HG03575 (cell line): ENCODE results near the gene ADAMTS17.

Experiments used
- ATAC-seq: cut with Tn5 transposase; IDR thresholded peaks from one replicate; pipeline ENCODE4 v1.9.1; 2021; ENCODE audit not compliant: unreplicated experiment, insufficient number of reproducible peaks, low FRiP score; ENCODE audit errors: extremely low read depth

Gene ADAMTS17

DNA sequence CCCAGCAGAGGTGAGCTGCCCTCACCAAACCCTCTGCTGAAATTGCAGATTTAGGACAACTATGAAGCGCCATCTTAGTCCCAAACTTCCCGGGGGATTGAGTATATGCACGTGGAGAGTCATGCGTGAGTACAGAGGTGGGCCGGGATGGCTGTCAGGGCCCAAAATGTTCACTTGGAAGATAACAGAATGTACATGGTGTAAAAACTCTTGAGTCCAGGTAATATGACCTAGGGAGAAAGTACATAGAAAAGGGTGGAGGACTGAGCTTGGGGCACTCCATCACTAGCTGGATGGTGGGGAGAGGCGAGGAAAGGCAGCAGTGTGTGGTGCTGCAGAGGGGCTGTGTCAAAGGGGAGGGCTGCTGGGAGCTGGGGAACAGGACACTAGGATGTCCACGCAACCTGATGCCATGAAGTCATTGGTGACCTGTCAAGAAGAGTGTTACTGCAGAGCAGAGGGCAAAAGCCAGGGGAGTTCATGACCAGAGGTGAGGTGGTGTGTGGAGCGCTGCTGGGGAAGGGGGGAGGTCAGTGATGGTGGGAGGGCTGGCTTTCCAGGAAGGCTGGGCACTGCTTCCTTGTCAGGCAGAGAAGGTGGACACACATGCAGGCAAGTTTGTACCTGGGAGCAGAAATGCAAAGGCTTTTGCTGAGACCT, 372.4 kb downstream of the ADAMTS17 start:
- no peak for ATAC-seq

DNA sequence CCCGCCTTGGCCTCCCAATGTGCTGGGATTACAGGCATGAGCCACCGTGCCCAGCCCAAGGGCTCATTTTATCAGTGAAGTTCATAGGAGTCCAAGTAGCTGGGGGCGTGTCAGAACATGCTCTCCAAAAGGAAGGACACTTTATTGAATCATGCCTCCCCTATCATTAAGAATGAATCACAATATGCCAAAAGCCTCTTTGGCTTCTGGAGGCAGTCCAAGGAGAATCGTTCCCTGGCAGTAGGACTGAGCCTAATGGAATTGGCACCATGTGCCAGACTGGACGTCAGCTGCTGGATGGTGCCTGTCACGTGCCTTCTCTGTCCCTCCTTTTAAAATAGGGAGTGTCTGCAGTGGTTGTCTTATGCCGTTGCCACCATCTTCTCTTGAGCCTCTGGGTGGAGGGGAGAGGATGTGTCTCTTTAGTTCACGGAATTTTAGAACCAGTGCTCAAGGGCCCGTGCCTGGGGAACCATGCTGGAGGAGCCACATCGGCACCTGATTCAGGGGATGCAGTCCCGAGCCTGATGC, 373.9 kb downstream of the ADAMTS17 start:
- no peak for ATAC-seq

DNA sequence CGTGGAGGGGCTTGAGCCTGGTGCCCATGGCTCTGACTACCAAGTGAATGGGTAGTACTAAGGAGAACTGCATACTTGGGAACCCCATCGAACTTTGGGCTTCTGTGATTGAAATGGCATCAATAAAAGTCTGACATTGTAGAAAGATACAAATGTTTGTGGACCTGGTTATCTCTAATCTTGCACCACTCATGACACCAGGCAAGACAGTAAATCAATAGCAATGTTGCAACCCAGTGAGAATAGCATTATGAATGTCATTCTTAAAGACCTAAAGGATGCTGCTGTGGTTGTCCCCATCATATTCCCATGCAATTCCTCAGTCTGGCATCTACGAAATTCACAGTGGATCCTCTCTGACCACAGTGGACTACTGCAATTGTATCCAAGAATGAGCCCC, 375.0 kb downstream of the ADAMTS17 start:
- ATAC-seq = no peak

DNA sequence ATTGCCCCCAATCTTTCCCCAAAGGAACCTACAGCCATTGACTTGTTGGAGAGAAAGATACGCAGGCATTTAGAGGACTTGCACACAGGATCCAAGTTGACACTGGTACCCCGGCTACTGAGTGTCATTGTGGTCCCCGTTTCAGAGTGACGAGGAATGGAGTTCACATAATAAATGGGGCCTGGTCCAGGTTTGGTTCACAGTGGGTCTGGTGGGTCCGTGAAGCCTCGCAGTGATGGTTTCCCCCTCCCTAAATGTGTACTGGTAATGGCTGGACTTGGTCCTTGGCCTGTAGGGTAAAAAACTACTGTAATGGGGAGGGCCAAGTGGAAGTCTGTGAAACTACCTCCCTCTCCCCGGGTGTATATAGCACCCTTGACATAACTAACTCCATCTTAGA, 376.4 kb downstream of the ADAMTS17 start:
- ATAC-seq = no peak

DNA sequence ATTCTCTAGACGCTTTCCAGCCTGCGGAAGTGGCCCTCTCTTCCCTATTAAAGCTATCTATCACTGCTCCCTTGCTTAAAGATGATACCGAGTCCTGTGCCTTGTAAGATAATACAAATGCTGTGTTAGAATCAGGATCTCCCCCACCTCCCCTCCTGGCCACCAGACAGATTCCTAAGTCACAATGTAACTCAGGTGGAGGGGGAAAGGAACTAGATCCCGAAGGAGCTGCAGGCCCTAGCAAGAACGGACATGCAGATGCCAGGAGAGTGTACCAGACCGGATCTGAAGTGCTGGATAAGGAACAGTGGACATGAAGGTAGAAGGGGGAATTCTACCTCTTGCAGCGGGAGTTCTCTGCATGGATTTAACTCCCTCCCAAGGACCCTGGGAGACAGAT, 377.8 kb downstream of the ADAMTS17 start:
- no peak for ATAC-seq

DNA sequence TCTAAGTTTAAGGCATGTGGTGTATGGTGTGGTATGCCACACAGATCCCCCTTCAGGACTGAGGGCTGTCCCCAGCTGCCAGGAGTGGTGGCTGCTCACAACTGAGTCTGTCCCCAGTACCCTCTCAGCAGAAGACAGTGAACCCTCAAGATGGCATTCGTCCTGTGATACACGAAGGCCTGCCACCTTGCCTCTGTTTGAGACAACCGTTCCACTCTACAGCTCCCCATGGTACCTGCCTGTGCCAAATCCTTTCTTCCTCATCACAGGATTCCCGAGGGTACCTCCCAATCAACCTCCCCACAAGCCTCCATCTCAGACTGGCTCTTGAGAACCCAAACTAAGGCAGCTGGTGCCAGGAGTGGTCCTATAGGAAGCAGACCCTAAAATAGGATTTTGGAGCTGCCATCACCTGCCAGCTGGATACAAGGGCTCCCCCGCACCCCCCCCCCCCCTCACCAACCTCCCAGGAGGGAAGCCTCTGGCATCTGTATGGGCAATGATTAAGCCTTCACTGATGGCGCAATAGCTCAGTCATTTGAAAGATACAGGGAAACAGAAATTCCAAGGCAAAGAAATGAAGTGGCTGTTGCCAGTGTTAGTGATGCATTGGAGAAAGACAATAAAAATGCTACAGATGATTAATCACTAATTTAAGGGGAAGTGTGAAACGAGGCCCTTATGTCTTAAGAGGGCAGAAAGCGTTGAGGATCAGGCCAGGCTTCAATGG, 378.5 kb downstream of the ADAMTS17 start:
- ATAC-seq = no peak

DNA sequence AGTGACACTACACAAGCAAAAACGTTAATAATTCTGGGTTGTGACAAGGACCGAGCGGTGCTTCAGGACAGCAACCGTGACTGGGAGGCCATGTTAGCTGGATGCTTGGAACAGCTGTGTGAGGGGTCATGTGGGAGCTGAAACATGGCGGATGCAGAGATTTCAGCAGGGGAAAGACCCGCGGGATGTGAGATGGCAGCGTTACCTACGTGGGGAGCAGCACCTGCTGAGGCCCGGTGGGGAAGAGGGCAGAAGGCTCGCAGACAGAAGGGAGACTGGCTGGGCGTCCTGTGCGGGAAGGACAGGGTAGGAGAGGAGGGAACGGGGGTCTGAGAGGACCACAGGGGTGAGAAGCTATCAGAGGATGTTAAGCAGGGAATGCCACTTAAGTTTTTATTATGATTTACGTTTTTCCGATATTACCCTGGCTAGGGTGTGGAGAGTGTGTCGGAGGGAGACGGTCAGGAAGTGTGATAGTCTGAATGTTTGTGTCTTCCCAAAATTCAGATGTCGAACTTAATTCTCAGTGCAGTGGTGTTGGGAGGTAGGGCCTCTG, 379.7 kb downstream of the ADAMTS17 start:
- ATAC-seq = no peak

DNA sequence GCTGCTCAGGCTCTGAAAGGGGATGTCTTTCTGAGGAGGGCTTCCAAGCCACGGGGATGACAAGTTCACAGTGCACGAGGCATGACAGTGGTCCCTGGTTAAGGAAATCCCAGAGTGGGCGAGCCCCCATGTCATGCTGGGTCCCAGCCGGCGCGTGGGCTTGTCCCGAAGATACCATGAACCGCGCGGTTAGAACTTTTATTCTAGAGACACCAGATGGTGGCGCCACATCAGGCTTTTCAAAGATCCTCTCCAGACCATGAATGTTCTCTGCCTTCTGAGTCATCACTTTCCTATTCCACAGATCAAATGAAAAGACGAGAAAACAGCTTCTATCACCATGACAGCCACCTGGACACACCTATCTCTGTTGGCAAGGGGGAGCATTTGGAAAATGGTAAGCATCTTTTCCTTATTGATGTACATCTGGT, 380.7 kb downstream of the ADAMTS17 start:
- ATAC-seq = no peak

DNA sequence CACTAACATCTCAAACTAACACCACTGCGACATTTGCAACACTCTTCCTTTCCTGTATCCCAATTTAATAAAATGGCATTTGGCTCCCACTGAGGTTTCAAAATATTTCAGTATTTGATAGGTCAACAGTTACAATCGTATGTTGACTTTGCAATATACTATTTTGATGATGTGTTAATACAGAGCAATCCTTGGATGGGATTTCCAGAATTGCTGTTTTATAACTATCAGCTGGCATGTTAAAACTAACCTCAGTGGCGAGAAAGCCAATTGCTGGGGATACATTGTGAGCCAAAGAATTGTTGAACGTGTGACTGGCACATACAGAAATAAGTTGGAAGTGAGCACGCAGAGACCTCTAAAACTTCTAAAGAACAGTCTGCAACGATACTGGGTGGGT, 382.4 kb downstream of the ADAMTS17 start:
- ATAC-seq = no peak

DNA sequence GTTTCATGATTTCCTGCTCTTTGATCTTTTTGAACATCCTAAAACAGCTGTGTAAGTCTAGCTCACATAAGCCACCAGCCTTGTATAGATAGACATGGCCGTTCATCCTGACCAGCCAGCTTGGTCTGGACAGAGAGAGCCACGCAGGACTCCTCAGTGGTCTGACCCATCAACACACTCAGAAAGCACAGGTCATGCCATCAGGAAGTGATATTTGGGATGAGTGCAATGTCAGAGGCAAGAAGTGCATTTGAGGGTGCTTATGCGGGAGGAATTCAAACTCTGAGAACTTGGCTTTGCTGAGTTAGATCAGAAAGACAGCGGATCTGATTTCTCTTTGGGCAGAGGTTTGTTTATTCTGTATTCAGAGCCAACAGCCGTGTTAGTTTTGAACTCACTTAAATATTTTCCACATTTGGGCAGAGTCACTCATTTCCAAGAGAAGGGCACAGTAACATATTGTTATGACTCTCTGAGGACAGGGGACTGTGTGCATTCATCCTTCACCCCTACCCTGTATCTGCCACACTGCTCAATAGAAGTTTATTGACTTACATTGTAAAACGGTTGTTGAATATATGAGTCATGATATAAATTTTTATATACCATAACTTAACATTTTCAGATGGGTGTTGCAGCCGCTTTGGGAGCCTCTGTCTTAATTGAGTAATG, 383.2 kb downstream of the ADAMTS17 start:
- no peak for ATAC-seq

DNA sequence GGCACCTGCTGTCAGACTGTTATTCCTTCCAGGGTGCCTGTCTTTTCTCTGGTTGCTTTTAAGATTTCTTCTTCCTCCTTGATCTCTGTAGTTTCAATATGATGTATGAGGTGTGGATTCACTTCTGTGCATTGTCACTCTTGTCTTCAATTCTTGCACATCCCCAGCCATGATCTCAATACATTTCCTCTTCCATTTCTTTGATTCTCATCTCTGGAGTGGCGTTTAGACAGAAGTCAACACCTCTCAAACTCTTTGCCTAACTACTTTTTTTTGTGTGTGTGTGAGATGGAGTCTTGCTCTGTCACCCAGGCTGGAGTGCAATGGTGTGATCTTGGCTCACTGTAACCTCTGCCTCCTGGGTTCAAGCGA, 384.1 kb downstream of the ADAMTS17 start:
- ATAC-seq = no peak

DNA sequence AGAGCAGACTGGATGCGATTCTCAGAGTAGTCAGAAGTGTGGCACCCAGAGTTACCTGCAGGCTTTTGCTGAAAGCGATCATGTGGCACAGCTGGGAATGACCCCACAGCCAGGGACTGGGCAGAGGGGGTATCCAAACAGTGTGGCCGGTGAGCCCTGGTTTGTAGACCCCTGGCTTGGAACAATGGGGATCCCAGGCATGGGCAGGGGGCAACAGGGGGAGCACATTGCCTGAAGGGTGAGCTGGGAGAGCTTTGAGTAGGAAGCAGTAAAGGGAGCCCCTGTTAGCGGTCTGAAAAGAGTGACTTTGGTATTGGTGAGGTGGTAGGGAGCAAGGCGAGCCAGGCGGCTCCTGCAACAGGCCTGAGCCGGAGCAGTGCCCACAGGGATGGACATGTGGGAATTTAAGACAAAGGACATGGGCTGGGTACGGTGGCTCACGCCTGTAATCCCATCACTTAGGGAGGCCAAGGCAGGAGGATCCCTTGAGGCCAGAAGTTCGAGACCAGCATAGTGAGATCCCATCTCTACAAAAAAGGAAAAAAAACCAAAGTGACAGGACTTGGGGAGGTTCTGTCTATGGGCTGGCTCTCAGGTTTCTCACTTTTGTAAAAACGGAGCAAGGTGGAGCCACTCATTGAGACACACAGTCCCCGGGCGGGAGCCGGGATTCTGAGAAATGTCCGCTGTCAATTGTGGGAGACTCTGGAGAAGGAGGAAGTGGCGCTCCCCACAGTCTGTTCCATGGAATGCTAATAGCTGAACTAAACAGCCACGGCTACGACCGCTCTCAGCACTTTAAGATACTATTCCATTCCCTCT, 384.7 kb downstream of the ADAMTS17 start:
- ATAC-seq = no peak

DNA sequence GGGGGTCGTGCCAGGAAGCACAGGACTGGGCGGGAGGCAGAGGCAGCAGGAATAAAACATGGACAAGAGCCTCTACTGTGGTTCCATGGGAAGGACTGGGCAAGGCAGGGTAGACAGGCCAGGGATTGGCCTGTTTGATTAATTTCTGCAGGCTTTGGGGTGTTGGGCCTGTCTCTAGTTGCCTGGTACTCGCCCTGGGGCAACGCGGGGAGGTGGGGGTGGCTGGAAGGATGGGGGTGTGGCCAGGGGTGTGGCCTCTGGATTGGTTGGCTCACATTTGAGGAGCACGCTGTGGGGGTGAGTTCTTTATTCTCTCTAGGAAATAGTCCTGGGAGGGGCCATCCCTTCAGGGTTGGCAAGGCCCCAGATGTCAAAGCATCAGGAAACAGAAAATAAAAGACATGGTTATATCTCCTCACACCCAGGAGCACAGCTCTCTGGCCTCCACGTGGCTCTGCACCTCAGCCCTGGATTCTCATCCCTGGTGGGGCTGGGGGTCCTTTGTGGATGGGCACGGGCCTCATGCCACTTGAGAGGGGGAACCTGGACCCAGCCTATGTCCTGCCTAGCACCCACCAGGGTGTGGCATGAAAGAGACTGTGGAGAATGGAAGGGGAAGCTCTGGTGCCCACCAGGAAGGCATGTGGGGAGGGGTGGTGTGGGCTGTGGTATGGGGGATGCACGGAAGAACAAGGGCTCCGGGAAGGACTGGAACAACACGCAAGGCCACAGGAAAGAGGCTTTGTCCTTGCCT, 385.6 kb downstream of the ADAMTS17 start:
- ATAC-seq = no peak

DNA sequence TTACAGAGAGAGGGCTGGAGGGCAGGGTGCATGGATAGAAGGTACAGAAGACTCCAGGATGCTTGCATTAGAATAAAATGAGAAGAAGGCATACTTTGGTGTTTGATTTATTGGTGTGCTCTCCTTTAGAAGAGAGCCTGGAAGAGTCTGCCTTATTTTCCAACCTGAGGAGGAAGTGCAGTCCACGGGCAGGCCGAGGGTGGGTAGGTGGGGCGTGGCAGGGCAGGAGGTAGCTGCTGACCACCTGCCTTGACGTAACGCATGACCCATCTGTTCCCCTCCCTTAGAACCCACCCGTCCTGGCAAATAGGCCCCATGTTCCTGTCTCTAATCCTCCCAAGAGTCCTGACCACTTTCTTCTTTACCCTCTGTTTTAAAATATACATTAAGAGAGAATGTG, 386.2 kb downstream of the ADAMTS17 start:
- ATAC-seq = no peak

DNA sequence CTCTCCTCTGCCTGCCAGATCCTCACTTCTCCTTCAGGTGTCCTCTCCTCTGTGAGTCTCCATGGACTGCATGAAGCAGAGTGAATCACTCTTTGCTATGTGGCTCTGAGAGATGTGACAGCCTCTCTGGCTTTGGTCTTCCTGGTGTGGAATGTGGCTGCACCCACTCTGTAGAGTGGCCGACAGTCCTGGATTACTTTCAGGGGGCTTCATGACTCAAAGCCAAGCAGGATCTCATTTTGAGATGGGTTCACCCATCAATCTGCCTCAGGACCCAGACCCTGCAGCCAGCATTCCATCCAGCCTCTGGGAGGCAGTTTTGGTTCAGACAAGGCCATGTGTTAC, 386.6 kb downstream of the ADAMTS17 start:
- ATAC-seq = no peak

DNA sequence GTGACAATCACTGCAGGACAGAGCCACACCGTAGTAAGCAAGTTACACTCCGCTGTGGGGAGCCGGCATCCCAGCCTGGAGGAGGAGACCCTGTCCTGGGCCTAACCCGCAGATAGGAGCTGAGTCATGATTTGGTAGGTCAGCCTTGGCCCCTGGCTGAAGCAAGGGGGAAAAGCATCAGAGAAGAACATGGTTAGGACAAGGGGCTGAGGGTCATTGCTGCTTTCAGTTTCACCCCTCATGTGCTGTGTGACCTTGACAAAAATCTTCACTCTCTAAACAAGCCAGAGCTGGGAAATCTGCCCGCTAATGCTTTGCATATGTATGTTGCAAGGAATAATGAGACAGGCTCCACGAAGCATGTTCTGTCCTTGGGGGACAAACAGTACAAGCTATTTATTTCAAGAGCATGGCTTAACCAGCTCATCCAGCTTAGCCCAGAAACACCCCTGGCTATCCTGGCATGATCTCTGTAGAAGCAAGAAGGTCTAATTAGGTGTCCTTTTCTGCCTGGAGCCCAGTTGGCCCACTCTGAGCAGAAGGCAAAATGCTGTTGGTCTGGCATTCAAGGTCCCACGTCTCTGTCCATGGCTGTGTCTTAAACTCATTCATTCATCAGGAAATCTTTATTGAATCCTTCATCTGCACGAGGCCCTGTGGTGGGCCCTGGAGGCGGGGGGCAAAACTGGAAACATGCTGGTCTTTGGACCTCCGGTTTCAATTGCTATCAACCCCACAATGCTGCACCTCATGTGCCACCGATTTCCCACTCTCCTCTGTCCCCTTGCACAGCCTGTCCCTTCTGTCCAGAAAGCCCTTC, 387.2 kb downstream of the ADAMTS17 start:
- ATAC-seq = no peak

DNA sequence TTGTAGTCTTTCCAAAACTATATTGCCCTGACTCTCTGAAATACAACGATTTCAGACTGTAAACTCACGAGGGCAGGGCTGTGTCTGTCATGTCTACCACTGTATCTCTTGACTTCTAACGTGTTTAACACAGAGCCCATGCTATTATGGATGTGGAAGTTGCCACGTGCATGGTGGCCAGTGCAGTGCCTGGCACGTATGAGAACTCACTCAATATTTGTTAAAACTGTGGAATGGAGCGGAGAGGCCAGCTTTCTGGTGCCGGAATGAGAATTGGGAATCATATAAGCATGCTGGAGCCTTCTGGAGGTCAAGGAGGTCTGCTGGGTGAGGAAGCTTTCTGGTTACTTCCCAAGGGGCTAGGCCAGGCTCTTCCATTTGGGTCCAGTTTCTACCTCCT, 387.9 kb downstream of the ADAMTS17 start:
- ATAC-seq = no peak

DNA sequence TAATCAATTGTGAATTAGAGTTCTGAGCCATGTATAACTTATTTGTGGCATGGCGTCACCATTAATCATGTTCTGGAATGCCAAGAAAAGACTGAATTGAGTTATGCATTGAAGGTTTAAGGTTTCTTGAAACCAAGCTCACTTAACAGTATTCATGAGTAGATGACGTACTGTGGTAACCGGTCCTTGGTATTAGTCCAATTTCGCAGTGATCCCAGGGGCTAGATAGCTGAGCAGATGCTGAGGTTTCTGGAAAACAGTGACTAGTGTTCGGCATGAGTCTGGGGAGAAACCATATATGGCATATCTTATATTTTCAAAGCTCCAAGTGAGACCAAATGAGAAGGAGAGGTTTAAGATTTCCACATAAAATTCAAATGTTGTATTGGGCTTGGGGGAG, 390.3 kb downstream of the ADAMTS17 start:
- no peak for ATAC-seq
